NCI-H128 (cell line): ENCODE results near the gene SLC16A8.

Experiments used
- DNase-seq: peaks from one replicate; lab custom pipeline; 2025; ENCODE audit not compliant: unreplicated experiment; lab: John Stamatoyannopoulos, UW

Gene SLC16A8

GRCh38 chr22:38032681-38033521, 51.1 kb downstream of the SLC16A8 start:
- no peak for DNase-seq

- DNase-seq: no peak
Measured at GRCh38 chr22:38031491-38031890, 52.5 kb downstream of the SLC16A8 start.

- DNase-seq: no peak
Measured at GRCh38 chr22:38030311-38031133, 53.5 kb downstream of the SLC16A8 start.

- no peak for DNase-seq
Measured at GRCh38 chr22:38029901-38030300, 54.1 kb downstream of the SLC16A8 start.

GRCh38 chr22:38029370-38029769, 54.6 kb downstream of the SLC16A8 start:
- no peak for DNase-seq

GRCh38 chr22:38028344-38029130, 55.4 kb downstream of the SLC16A8 start:
- DNase-seq: no peak
